Cardiac muscle cell (in vitro differentiated cells and primary cell): ENCODE results near the gene NAV1. TPM values are rescaled to one million over a fixed set of nuclear protein-coding genes. Genes with fewer than 3 reads are reported as not detected.
A peak's percentile ranks its signal among the peaks of the same experiment; 100 is the strongest.

Source experiments
- DNase-seq, 2 donors: peaks; one replicate each; pipeline versions ENCODE4 v3.0.0 to v3.0.0-alpha.2; 2010 to 2017; ENCODE audit warnings: low read depth in 1 of 2, low spot score in 1 of 2
- H3K27ac ChIP-seq: fragments of 200-600 bp; sonication (generic); 2 replicates; pipeline ENCODE4 v1.5.1; 2016
- H3K27me3 ChIP-seq: fragments of 200-600 bp; sonication (generic); 2 replicates; pipeline ENCODE4 v1.6.0; 2016; ENCODE audit warnings: control low read depth
- H3K36me3 ChIP-seq: fragments of 200-600 bp; sonication (generic); 2 replicates; pipeline ENCODE4 v1.5.1; 2016; ENCODE audit warnings: control low read depth
- H3K4me1 ChIP-seq: fragments of 200-600 bp; sonication (generic); 2 replicates; pipeline ENCODE4 v1.8.1; 2017; ENCODE audit warnings: low read depth, mild to moderate bottlenecking, mixed run types
- H3K4me3 ChIP-seq: fragments of 200-600 bp; sonication (generic); 2 replicates; pipeline ENCODE4 v1.5.1; 2016; ENCODE audit warnings: mild to moderate bottlenecking
- H3K9me3 ChIP-seq: fragments of 200-600 bp; sonication (generic); 2 replicates; pipeline ENCODE4 v1.5.1; 2017; ENCODE audit warnings: low read depth, mild to moderate bottlenecking, control low read depth
- CTCF ChIP-seq: IDR thresholded peaks from 2 replicates; pipeline ENCODE4 v1.5.1; 2012; ENCODE audit warnings: low read depth, mild to moderate bottlenecking, low read length
- polyA plus RNA-seq: library from polyadenylated mRNA; unstranded; fragments of >200 nt; fragmentation: Nextera tagmentation; extraction: Ambion mirVana; gene quantifications from 2 replicates; pipeline ENCODE4 v1.2.1, GENCODE V29; 2016
- total RNA-seq: library from RNA; depleted of rRNA; stranded (reverse); fragments of >200 nt; gene quantifications from 2 replicates; pipeline ENCODE4 v1.2.3, GENCODE V29; 2016

Gene NAV1
- total and polyA plus RNA-seq, 2 experiments from 2014 or later = 99.0 to 151 TPM

- TF ChIP-seq CTCF = no peak
- Histone ChIP-seq H3K9me3 (no peaks in the 10 kb centered on the region), H3K4me3 (no peak overlapping the region), H3K4me1 (peaks cover 6% of the 10 kb centered on the region), H3K27me3 (no peaks in the 10 kb centered on the region), H3K27ac (no peak overlapping the region), H3K36me3 (no peaks in the 10 kb centered on the region)
- DNase-seq = no peak
Measured at GRCh38 chr1:201537467-201537866, 1.5 kb upstream of the NAV1 start.

- TF ChIP-seq CTCF = no peak
- no peaks in the 10 kb centered on the region for H3K36me3 ChIP-seq
- H3K4me1 ChIP-seq = peaks cover 6% of the 10 kb centered on the region
- no peaks in the 10 kb centered on the region for H3K27me3 ChIP-seq
- H3K4me3 ChIP-seq = peak overlapping the region; percentile 68
- H3K27ac ChIP-seq = no peak overlapping the region
- no peaks in the 10 kb centered on the region for H3K9me3 ChIP-seq
- no peak for DNase-seq
Measured at GRCh38 chr1:201537891-201538611, 876 bp upstream of the NAV1 start.

DNA sequence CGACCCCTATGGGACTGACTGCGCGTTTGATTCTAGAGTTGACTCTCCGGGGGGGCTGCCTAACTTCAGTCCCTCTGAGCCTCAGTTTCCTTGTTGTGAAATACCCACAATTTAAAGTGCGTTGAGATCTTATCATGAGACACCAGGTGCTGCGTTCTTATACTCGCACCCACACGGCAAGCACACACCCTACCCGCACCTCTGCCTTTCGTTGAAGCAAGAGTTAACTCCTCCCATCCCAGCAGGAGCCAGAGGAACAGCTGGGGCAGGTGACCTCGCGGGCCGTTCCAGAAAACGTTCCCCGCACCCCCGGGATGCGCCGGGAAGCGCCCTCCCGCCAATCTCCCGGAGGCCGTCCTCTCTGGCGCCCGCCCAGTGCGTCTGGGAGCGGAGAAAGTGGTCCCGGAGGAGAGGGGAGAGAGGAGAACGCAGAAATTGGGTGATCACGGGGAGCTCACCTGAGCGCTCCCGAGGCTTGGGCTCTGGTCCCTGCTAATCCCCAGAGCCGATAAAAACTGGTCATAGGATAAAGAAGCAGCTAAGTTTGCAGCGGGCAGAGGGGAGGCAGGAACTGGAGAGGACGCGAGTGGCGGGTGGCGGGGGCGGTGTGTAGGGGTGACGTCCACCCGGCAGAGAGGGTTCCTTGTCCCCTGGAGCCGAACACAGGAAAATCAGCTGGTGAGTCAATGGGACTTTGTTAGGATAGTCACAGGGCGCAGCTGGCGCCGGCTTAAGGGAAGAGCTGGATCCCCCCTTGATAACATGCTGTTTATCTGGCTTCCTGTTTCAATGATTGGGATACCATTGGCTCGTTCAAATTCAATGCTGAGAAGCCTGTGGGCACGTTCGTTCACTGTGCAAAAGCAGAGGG lies 869 bp downstream of the NAV1 start:
- DNase-seq = peak; percentile 37 to 49
- no peak for TF ChIP-seq CTCF
- Histone ChIP-seq H3K27me3 (no peaks in the 10 kb centered on the region), H3K4me1 (peaks cover 6% of the 10 kb centered on the region), H3K4me3 (peak overlapping the region; percentile 68), H3K27ac (no peak overlapping the region), H3K36me3 (no peaks in the 10 kb centered on the region), H3K9me3 (no peaks in the 10 kb centered on the region)

DNA sequence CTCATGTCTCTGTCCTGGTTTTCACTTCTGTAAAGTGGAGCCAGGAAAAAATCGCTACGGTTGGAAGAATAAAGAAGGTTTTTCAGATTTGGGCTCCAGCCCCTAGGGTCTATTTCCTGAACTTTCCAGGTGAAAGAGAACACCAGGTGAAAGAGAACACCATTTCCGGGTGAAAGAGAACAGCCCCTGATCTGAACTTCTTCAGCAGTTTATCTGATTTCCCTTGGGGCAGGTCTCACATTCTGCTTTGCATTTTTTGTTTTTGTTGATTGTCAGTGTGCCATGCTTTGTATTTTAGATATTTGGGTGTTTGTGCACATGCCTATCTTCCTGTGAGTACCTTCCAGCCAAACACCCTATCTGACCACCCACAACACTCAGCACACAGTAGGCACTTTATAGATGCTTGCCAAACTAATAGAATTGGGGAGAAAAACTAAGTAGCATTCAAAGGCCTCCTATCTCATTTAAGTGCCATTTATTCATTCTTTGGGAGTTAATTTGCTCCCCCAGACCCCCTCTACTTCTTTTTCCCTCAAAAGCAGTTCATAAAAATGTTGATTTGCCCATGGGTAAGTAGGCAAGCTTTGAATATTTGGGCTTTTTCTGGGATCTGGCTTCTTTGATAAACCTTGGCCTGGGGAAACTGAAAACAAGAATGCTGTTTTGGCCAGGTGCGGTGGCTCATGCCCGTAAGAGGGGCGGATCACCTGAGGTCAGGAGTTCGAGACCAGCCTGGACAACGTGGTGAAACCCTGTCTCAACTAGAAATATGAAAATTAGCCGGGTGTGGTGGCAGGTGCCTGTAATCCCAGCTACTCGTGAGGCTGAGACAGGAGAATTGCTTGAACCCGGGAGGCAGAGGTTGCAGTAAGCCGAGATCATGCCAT lies 2.2 kb downstream of the NAV1 start:
- peaks cover 6% of the 10 kb centered on the region for H3K4me1 ChIP-seq
- no peaks in the 10 kb centered on the region for H3K27me3 ChIP-seq
- no peak for DNase-seq
- H3K9me3 ChIP-seq = no peaks in the 10 kb centered on the region
- H3K27ac ChIP-seq = no peak overlapping the region
- no peak for TF ChIP-seq CTCF
- H3K4me3 ChIP-seq = no peak overlapping the region
- no peaks in the 10 kb centered on the region for H3K36me3 ChIP-seq

DNA sequence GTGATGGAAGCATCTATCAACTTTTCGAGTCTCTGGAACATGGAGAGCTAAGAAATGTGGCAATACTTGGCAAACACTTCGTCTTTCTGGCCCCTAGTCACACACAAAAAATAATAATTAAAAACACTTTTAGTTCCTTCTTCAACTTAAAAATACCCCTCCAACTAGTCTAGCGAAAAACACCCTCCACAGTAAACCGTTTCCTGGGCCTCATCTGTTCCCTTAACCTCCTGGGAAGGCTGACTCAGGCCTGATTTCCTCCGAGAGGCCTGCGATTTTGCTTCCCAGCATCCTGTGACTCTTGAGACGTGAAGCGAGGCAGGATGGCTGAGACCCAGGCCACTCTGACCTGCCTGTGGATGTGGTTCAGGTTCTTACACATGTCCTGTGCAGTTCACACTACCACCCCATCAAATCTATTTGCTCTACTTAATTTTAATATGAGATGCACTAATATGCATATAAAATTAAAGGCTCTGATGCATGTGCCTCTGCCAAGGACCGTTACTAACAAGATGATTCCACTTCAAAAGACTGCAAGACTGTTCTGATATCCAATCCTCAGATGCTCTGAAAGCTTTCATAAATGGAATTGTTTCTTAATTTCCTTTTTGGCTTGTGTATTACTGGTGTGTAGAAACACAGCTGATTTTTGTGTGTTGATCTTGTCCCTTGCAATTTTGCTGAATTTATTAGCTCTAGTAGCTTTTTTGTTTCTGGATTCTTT lies 3.5 kb downstream of the NAV1 start:
- Histone ChIP-seq H3K4me3 (no peak overlapping the region), H3K4me1 (peaks cover 6% of the 10 kb centered on the region), H3K27ac (no peak overlapping the region), H3K36me3 (no peaks in the 10 kb centered on the region), H3K9me3 (no peaks in the 10 kb centered on the region), H3K27me3 (no peaks in the 10 kb centered on the region)
- DNase-seq = peak in 1 of 2 donors; percentile 70
- no peak for TF ChIP-seq CTCF
